Muscle of leg (tissue), 11 donors: ENCODE data around the gene FAM228B. TPM values are rescaled to one million over a fixed set of nuclear protein-coding genes. Genes with fewer than 3 reads are reported as not detected.
"Not testable (repeated sequence)": the region's sequence is repeated elsewhere in the genome, so short reads cannot be mapped to it uniquely, and the experiment has no call there.

Experiments used
- DNase-seq: peaks from one replicate; pipeline ENCODE4 v3.0.0; 2013
- H3K27ac ChIP-seq: one replicate; pipeline ENCODE4 v1.5.1; 2013; ENCODE audit warnings: mild to moderate bottlenecking, low read length, control low read depth
- H3K27me3 ChIP-seq: one replicate; pipeline ENCODE4 v1.6.1; 2013; ENCODE audit warnings: low read length; ENCODE audit not compliant: control insufficient read depth, insufficient read depth
- H3K36me3 ChIP-seq: one replicate; pipeline ENCODE4 v1.6.1; 2013; ENCODE audit warnings: low read length; ENCODE audit not compliant: control insufficient read depth, insufficient read depth
- H3K4me1 ChIP-seq: one replicate; pipeline ENCODE4 v1.6.1; 2013; ENCODE audit warnings: low read length; ENCODE audit not compliant: control insufficient read depth, insufficient read depth
- H3K4me3 ChIP-seq: one replicate; pipeline ENCODE4 v1.5.1; 2013; ENCODE audit warnings: low read length, control low read depth
- H3K9me3 ChIP-seq: replicated peaks from 2 replicates; pipeline ENCODE4 v1.6.1; 2013; ENCODE audit warnings: low read depth, low read length; ENCODE audit not compliant: control insufficient read depth
- WGBS: methylation state at CpG from one replicate; pipeline ENCODE4 v1.1.5; 2013; ENCODE audit warnings: missing lambda C conversion rate; ENCODE audit not compliant: insufficient coverage; 5-methylcytosine and 5-hydroxymethylcytosine counted together
- polyA plus RNA-seq, 8 donors: library from polyadenylated mRNA; unstranded; fragments of 120-200 nt; gene quantifications; one replicate each; pipeline versions ENCODE4 v1.2.1 to v1.2.3, GENCODE V29; 2013; ENCODE audit warnings: inconsistent platforms in 1 of 8, low replicate concordance in 1 of 8; ENCODE audit not compliant: insufficient read length in 8 of 8, insufficient read depth in 1 of 8
- total RNA-seq: library from RNA; stranded (reverse); fragments of 120-200 nt; gene quantifications from one replicate; pipeline ENCODE4 v1.2.4, GENCODE V29; 2013

The FAM228B gene
- total and polyA plus RNA-seq, 9 donors, result 11.2 to 31.5 (median 15.3) TPM

DNA sequence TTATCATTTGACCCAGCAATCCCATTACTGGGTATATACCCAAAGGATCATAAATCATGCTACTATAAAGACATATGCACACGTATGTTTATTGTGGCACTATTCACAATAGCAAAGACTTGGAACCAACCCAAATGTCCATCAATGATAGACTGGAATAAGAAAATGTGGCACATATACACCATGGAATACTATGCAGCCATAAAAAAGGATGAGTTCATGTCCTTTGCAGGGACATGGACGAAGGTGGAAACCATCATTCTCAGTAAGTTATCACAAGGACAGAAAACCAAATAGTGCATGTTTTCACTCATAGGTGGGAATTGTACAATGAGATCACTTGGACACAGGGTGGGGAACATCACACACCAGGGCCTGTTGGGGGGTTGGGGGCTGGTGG lies 22.5 kb upstream of the FAM228B start:
- no CpG with 5 or more reads among the region's 2 CpGs for WGBS
- H3K36me3 ChIP-seq, H3K9me3 ChIP-seq, H3K4me1 ChIP-seq, H3K4me3 ChIP-seq, DNase-seq, H3K27ac ChIP-seq, H3K27me3 ChIP-seq: not testable (repeated sequence)

DNA sequence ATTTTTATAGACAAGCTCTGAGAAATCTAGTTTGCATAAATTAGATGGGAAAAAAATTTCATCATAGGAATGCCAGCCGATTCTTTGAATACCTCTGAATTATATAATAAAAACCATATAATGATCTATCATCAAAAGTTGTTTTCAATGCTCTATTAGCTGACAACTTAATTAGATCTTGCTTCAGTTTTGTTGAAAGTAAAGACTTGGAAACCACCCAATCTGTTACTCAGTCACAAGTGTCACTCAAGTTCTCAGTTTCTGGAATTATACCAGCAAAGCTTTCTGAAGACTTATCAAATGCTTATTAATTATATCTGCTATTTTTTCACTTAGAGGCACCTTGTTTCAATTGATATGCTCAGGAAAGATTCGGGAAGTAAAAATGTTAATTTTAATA lies 21.3 kb upstream of the FAM228B start:
- WGBS, result no CpG with 5 or more reads among the region's 2 CpGs
- Histone ChIP-seq H3K36me3 (peaks cover 4% of the 10 kb centered on the region), H3K4me3 (no peak overlapping the region), H3K27ac (no peak overlapping the region), H3K9me3 (no peaks in the 10 kb centered on the region), H3K4me1 (no peaks in the 10 kb centered on the region), H3K27me3 (no peaks in the 10 kb centered on the region)
- no peak for DNase-seq

DNA sequence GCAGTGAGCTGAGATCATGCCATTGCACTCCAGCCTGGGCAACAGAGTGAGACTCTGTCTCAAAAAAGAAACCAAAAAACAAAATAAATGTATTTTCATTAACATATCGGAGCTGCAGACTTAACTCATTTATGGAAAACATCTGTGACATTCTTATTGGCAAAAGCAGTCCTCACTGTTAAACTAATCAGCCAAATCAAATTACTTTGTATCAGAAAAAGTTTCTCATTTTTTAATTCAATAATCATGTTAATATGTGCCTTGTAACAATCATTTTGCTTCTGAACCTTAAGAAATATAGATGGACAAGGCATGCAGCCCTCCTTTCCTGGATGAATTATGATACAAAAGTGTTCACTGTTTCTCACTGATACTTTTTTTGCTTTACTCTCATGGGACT lies 20.6 kb upstream of the FAM228B start:
- H3K27ac ChIP-seq, result no peak overlapping the region
- no CpG with 5 or more reads among the region's 1 CpG for WGBS
- H3K4me1 ChIP-seq, result no peaks in the 10 kb centered on the region
- peaks cover 4% of the 10 kb centered on the region for H3K36me3 ChIP-seq
- no peaks in the 10 kb centered on the region for H3K27me3 ChIP-seq
- no peak overlapping the region for H3K4me3 ChIP-seq
- no peaks in the 10 kb centered on the region for H3K9me3 ChIP-seq
- peak; percentile 37 for DNase-seq

DNA sequence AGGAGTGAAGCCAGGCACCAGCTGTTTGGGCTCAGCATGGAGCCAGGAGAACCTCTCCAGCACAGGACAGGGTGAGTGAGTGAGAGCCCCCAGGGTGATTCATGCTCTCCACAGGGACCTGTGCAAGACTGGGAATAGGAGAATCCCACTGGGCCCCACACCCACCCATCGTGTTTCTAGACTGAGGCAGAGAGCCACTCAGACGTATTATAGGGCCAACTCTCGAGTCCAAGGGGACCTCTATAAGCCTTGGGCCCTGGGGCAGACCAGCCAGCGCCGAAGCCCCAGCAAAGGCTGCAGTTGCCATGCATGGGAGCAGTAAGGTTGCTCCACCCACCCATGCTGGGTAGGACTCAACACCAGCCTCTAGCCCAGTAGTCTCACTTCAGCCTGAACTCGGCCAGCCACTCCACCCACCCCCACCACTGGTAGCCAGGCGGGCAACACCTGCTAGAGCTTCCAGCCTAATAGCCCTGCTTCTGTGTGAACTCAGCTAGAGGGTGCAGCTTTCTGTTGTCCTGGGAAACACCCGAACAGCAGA lies 19.1 kb upstream of the FAM228B start:
- Histone ChIP-seq H3K4me3 (no peak overlapping the region), H3K9me3 (no peaks in the 10 kb centered on the region), H3K27ac (no peak overlapping the region), H3K27me3 (no peaks in the 10 kb centered on the region), H3K4me1 (no peaks in the 10 kb centered on the region), H3K36me3 (peaks cover 4% of the 10 kb centered on the region)
- 86% methylated on average over 5 of the region's 8 CpGs for WGBS
- no peak for DNase-seq

DNA sequence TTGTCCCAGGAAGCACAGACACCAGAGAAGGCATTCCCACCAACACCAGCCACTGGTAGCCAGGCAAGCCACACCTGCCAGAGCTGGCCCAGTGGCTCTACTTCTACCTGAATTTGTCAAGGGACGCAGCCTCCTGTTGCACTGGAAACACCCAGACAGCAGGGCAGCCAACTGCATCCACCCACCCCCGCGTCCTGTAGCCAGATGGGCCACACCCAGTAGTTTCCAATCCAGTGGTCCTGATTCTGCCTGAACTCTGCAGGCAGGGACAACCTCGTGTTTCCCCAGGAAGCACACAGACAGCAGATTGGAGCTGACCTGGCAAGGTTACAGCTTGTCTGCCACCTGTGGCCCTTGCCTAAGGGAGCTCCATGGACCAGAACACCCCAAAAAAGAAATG lies 18.4 kb upstream of the FAM228B start:
- DNase-seq, result no peak
- H3K4me3 ChIP-seq, result no peak overlapping the region
- WGBS, result 79% methylated on average over 4 of the region's 4 CpGs
- peaks cover 4% of the 10 kb centered on the region for H3K36me3 ChIP-seq
- no peaks in the 10 kb centered on the region for H3K27me3 ChIP-seq
- no peaks in the 10 kb centered on the region for H3K4me1 ChIP-seq
- H3K9me3 ChIP-seq, result no peaks in the 10 kb centered on the region
- no peak overlapping the region for H3K27ac ChIP-seq

DNA sequence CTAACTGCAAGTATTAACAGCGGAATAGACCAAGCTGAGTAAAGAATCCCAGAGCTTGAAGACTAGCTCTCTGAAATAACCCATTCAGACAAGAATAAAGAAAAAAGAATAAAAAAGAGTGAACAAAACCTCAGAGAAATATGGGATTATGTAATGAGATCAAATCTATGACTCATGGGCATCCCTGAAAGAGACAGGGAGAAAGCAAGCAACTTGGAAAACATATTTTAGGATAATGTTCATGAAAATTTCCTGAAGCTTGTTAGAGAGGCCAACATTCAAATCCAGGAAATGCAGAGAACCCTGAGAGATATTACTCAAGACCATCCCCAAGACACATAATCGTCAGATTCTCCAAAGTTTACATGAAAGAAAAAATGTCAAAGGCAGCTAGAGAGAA lies 17.5 kb upstream of the FAM228B start:
- H3K27ac ChIP-seq, result no peak overlapping the region
- H3K4me1 ChIP-seq, result no peaks in the 10 kb centered on the region
- no peak overlapping the region for H3K4me3 ChIP-seq
- H3K27me3 ChIP-seq, result no peaks in the 10 kb centered on the region
- no CpG with 5 or more reads among the region's 2 CpGs for WGBS
- no peak for DNase-seq
- H3K36me3 ChIP-seq, result peaks cover 4% of the 10 kb centered on the region
- H3K9me3 ChIP-seq, result no peaks in the 10 kb centered on the region

DNA sequence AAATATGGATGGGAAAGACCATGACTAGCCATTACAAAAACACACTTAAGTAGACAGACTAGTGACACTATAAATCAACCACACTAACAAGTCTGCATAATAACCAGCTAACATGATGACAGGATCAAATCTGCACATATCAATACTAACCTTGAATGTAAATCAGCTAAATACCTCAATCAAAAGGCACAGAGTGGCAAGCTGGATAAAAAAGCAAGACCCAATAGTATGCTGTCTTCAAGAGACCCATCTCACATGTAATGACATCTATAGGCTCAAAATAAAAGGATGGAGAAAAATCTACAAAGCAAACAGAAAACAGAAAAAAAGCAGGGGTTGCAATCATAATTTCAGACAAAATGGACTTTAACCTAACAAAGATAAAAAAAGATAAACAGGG lies 16.5 kb upstream of the FAM228B start:
- peaks cover 4% of the 10 kb centered on the region for H3K36me3 ChIP-seq
- peaks cover 6% of the 10 kb centered on the region for H3K4me1 ChIP-seq
- no peak overlapping the region for H3K27ac ChIP-seq
- no peak overlapping the region for H3K4me3 ChIP-seq
- H3K9me3 ChIP-seq, result no peaks in the 10 kb centered on the region
- DNase-seq, result no peak
- H3K27me3 ChIP-seq, result no peaks in the 10 kb centered on the region

GRCh38 chr2:24107336-24107735 lies 15.9 kb upstream of the FAM228B start:
- Histone ChIP-seq H3K27ac (no peak overlapping the region), H3K9me3 (no peaks in the 10 kb centered on the region), H3K36me3 (peaks cover 4% of the 10 kb centered on the region), H3K4me1 (peaks cover 6% of the 10 kb centered on the region), H3K27me3 (no peaks in the 10 kb centered on the region), H3K4me3 (no peak overlapping the region)
- no peak for DNase-seq
- WGBS, result no CpG with 5 or more reads among the region's 1 CpG

GRCh38 chr2:24109431-24109830 lies 13.8 kb upstream of the FAM228B start:
- not testable (repeated sequence) for DNase-seq, H3K4me3 ChIP-seq, H3K9me3 ChIP-seq, H3K4me1 ChIP-seq, H3K36me3 ChIP-seq, H3K27ac ChIP-seq, H3K27me3 ChIP-seq
- WGBS, result no CpG with 5 or more reads among the region's 1 CpG

- H3K27me3 ChIP-seq, result no peaks in the 10 kb centered on the region
- no peak overlapping the region for H3K4me3 ChIP-seq
- H3K9me3 ChIP-seq, result peaks cover 7% of the 10 kb centered on the region
- no peak for DNase-seq
- H3K4me1 ChIP-seq, result peaks cover 6% of the 10 kb centered on the region
- no peak overlapping the region for H3K27ac ChIP-seq
- H3K36me3 ChIP-seq, result peaks cover 9% of the 10 kb centered on the region
- 84% methylated on average over 3 of the region's 7 CpGs for WGBS
These were observed 12.5 kb upstream of the FAM228B start for GRCh38 chr2:24110660-24111303.

DNA sequence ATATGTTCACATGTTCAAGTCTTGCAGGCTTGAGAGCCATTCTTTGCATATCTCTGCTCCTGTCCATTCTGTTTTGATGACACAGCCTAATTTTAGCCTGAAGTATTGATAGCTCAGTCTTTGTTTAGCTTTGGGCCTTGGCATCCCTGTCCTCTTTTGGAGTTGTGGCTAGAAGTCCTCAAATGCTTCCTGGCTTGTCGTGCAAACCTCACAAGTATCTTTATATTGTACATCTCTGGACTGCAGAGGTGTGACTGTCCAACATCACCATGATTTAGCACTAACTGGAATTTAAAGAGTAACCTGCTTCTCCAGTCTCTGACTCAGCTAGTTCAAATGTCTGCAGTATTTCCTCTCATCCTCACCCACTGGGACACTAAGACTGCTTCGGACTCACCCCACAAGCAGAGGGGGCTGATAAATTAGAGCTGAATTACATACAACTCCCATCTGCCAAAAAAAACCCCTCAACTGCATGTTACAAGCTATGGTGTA lies 11.8 kb upstream of the FAM228B start:
- Histone ChIP-seq H3K9me3 (peaks cover 7% of the 10 kb centered on the region), H3K27ac (no peak overlapping the region), H3K27me3 (no peaks in the 10 kb centered on the region), H3K36me3 (peaks cover 9% of the 10 kb centered on the region), H3K4me3 (no peak overlapping the region), H3K4me1 (peaks cover 6% of the 10 kb centered on the region)
- peak; percentile 59 for DNase-seq
- WGBS, result no CpG with 5 or more reads among the region's 2 CpGs
